Measurements from ENCODE around the gene ARHGAP24. TPM values are rescaled to one million over a fixed set of nuclear protein-coding genes. Genes with fewer than 3 reads are reported as not detected.

ARHGAP24 gene
- total and polyA plus RNA-seq, 12 donors = 6.7 to 35.5 (median 23.9) TPM

- no peak for TF ChIP-seq CTCF (IDR thresholded peaks at IDR 0.05)
- ATAC-seq = peak in 2 of 8 donors; percentile 41 to 51
- WGBS, 2 donors = 68 to 70% methylated on average over 2 of the region's 2 CpGs
Measured at GRCh38 chr4:85548116-85548515, 73.2 kb downstream of the ARHGAP24 start.

GRCh38 chr4:85548841-85549240 is 73.9 kb downstream of the ARHGAP24 start:
- Histone ChIP-seq H3K27me3 (no peaks in the 10 kb centered on the region), H3K27ac (no peak overlapping the region), H3K9me3 (peaks cover 0 to 28% (median 12%) of the 10 kb centered on the region in 11 donors), H3K4me1 (peaks cover 0 to 7% (median 0%) of the 10 kb centered on the region in 9 donors), H3K4me3 (no peak overlapping the region), H3K36me3 (no peaks in the 10 kb centered on the region)
- WGBS, 2 donors = 54 to 60% methylated on average over 2 of the region's 2 CpGs
- DNase-seq (no peak), ATAC-seq (no peak)
- intact Hi-C loops (cut with DNase I) = no loop called here
- no peak for TF ChIP-seq CTCF (IDR thresholded peaks at IDR 0.05)

More at GRCh38 chr4:85548116-85548515, 73.2 kb downstream of the ARHGAP24 start:
- DNase-seq = no peak
- peaks cover 0 to 22% (median 7%) of the 10 kb centered on the region in 11 donors for H3K9me3 ChIP-seq
- no peaks in the 10 kb centered on the region for H3K36me3 ChIP-seq
- peaks cover 0 to 12% (median 0%) of the 10 kb centered on the region in 9 donors for H3K4me1 ChIP-seq
- intact Hi-C loops (cut with DNase I) = no loop called here
- no peaks in the 10 kb centered on the region for H3K27me3 ChIP-seq
- H3K4me3 ChIP-seq = no peak overlapping the region
- H3K27ac ChIP-seq = no peak overlapping the region

- no peak for TF ChIP-seq CTCF (IDR thresholded peaks at IDR 0.05)
- Histone ChIP-seq H3K9me3 (peaks cover 0 to 30% (median 13%) of the 10 kb centered on the region in 11 donors), H3K36me3 (no peaks in the 10 kb centered on the region), H3K27me3 (no peaks in the 10 kb centered on the region), H3K27ac (no peak overlapping the region), H3K4me1 (peaks cover 0 to 19% (median 0%) of the 10 kb centered on the region in 9 donors), H3K4me3 (no peak overlapping the region)
- intact Hi-C loops (cut with DNase I) = no loop called here
- ATAC-seq = peak in 1 of 8 donors; percentile 54
- no peak for DNase-seq
- 93 to 94% methylated on average over 1 of the region's 1 CpG for WGBS, 2 donors
Measured at GRCh38 chr4:85555206-85555605, 80.3 kb downstream of the ARHGAP24 start.

- DNase-seq = no peak
- Histone ChIP-seq H3K4me1 (peaks cover 0 to 19% (median 0%) of the 10 kb centered on the region in 9 donors), H3K27me3 (no peaks in the 10 kb centered on the region), H3K9me3 (peaks cover 0 to 30% (median 13%) of the 10 kb centered on the region in 11 donors), H3K27ac (no peak overlapping the region), H3K36me3 (no peaks in the 10 kb centered on the region), H3K4me3 (no peak overlapping the region)
- 63 to 71% methylated on average over 4 of the region's 4 CpGs for WGBS, 2 donors
- ATAC-seq = peak in 7 of 8 donors; percentile 4 to 64 (median 35)
- intact Hi-C loops (cut with DNase I) = no loop called here
- TF ChIP-seq CTCF (IDR thresholded peaks at IDR 0.05) = no peak
Measured at GRCh38 chr4:85556283-85556682, 81.3 kb downstream of the ARHGAP24 start.
